ENCODE data around the gene ACP2. TPM values are rescaled to one million over a fixed set of nuclear protein-coding genes. Genes with fewer than 3 reads are reported as not detected.

ACP2 gene
- total RNA-seq, 3 donors from 2014 or later, result 39.7 to 45.2 (median 41.9) TPM

DNA sequence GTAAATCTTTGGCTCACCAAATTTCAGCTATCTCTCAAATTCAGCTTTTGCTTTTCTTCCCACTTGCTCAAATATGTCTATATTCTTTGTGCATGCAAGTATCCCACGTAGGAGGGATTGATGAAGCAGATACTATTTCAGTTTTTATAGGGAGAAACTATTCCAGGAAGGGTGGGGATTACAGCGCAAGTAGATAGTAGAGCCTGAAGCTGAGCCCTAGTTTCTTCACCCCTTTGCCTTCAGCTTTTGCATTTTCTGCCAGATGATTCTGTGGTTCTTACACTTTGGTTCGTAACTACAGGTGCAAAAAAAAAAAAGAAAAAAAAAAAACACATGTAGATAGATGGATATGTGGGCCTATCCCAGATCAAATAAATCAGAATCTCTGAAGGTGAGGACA, 3.1 kb upstream of the ACP2 start:
- no peak overlapping the region for H3K4me3 ChIP-seq
- H3K27me3 ChIP-seq, result no peaks in the 10 kb centered on the region
- no peak overlapping the region for H3K27ac ChIP-seq
- no peak for DNase-seq (ENCODE audit: low spot score in 2 of 2)
- intact Hi-C loops (cut with DNase I; ENCODE audit: low total_unique reads), result loop anchor here (10.0 kb wide), 1 partner anchor 67 kb away; the partner anchor contains the start of gene PACSIN3
- no peaks in the 10 kb centered on the region for H3K9me3 ChIP-seq
- peaks cover 10% of the 10 kb centered on the region in 2 donors for H3K4me1 ChIP-seq
- TF ChIP-seq POLR2AphosphoS5 (IDR thresholded peaks at IDR 0.05), result no peak
- TF ChIP-seq, protein P1, sequence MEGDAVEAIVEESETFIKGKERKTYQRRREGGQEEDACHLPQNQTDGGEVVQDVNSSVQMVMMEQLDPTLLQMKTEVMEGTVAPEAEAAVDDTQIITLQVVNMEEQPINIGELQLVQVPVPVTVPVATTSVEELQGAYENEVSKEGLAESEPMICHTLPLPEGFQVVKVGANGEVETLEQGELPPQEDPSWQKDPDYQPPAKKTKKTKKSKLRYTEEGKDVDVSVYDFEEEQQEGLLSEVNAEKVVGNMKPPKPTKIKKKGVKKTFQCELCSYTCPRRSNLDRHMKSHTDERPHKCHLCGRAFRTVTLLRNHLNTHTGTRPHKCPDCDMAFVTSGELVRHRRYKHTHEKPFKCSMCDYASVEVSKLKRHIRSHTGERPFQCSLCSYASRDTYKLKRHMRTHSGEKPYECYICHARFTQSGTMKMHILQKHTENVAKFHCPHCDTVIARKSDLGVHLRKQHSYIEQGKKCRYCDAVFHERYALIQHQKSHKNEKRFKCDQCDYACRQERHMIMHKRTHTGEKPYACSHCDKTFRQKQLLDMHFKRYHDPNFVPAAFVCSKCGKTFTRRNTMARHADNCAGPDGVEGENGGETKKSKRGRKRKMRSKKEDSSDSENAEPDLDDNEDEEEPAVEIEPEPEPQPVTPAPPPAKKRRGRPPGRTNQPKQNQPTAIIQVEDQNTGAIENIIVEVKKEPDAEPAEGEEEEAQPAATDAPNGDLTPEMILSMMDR (IDR thresholded peaks at IDR 0.05), result no peak
- TF ChIP-seq POLR2A (IDR thresholded peaks at IDR 0.05), result no peak
- no peaks in the 10 kb centered on the region for H3K36me3 ChIP-seq

DNA sequence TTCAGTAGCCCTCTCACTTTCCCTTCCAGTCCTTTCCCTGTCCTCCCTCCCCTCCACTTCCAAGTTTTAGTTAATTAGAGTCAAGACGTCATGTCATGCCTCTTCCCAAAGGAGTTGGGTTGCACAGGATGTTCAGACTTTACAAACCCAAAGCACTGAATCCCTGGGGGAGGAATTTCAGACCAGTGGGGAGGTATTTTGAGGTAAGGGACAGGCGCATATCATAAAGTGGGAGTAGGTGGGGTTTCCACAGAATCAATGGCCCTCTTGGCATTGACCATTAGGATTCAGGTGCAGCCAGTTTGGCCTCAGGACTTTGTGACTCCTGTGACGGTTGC, 733 bp upstream of the ACP2 start:
- no peak for DNase-seq (ENCODE audit: low spot score in 2 of 2)
- Histone ChIP-seq H3K27me3 (no peaks in the 10 kb centered on the region), H3K27ac (peak overlapping the region; percentile 90 to 91), H3K4me3 (peak overlapping the region; percentile 72 to 95 (median 79)), H3K36me3 (no peaks in the 10 kb centered on the region), H3K9me3 (no peaks in the 10 kb centered on the region), H3K4me1 (peaks cover 10% of the 10 kb centered on the region in 2 donors)
- intact Hi-C loops (cut with DNase I; ENCODE audit: low total_unique reads), result no loop called here
- TF ChIP-seq, protein P1 (IDR thresholded peaks at IDR 0.05), result no peak
- TF ChIP-seq POLR2AphosphoS5 (IDR thresholded peaks at IDR 0.05) (no peak), POLR2A (IDR thresholded peaks at IDR 0.05) (no peak)

DNA sequence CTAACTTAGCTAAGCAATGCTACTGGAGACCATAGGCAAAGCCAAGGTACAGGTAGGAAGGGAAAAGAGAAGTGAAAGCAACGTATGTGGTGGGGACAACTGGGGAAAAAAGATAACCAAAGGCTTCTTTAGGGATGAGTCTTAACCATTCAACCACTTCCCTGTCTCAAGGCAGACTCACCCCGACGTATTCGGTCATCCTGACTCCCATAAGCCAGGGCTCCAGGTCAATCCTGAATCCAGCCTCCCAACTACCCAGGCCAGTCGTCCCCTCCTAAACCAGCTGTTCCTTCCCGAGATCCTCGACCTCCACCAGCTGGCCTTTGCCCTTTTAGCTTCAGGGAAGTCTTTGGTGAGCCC, 330 bp downstream of the ACP2 start:
- H3K9me3 ChIP-seq, result no peaks in the 10 kb centered on the region
- no peak for TF ChIP-seq POLR2A (IDR thresholded peaks at IDR 0.05)
- no peak for TF ChIP-seq POLR2AphosphoS5 (IDR thresholded peaks at IDR 0.05)
- TF ChIP-seq, protein P1 (IDR thresholded peaks at IDR 0.05), result no peak
- H3K27me3 ChIP-seq, result no peaks in the 10 kb centered on the region
- H3K4me1 ChIP-seq, result peaks cover 7 to 10% of the 10 kb centered on the region in 2 donors
- H3K36me3 ChIP-seq, result no peaks in the 10 kb centered on the region
- H3K27ac ChIP-seq, result peak overlapping the region; percentile 90 to 91
- DNase-seq (ENCODE audit: low spot score in 2 of 2), result no peak
- intact Hi-C loops (cut with DNase I; ENCODE audit: low total_unique reads), result no loop called here
- peak overlapping the region; percentile 72 to 95 (median 79) for H3K4me3 ChIP-seq

- Histone ChIP-seq H3K36me3 (no peaks in the 10 kb centered on the region), H3K4me3 (peak overlapping the region; percentile 72 to 95 (median 79)), H3K27ac (no peak overlapping the region), H3K4me1 (peaks cover 7 to 10% of the 10 kb centered on the region in 2 donors), H3K9me3 (no peaks in the 10 kb centered on the region), H3K27me3 (no peaks in the 10 kb centered on the region)
- TF ChIP-seq POLR2A (IDR thresholded peaks at IDR 0.05) (no peak), POLR2AphosphoS5 (IDR thresholded peaks at IDR 0.05) (no peak)
- TF ChIP-seq, protein P1 (IDR thresholded peaks at IDR 0.05), result no peak
- intact Hi-C loops (cut with DNase I; ENCODE audit: low total_unique reads), result no loop called here
- no peak for DNase-seq (ENCODE audit: low spot score in 2 of 2)
These were observed 1.1 kb downstream of the ACP2 start for GRCh38 chr11:47247502-47247901.

GRCh38 chr11:47245611-47246357, 2.8 kb downstream of the ACP2 start:
- Histone ChIP-seq H3K27me3 (no peaks in the 10 kb centered on the region), H3K4me1 (peaks cover 7 to 10% of the 10 kb centered on the region in 2 donors), H3K9me3 (no peaks in the 10 kb centered on the region), H3K4me3 (no peak overlapping the region), H3K36me3 (no peaks in the 10 kb centered on the region), H3K27ac (peak overlapping the region in 1 of 2 donors; percentile 5)
- DNase-seq (ENCODE audit: low spot score in 2 of 2), result no peak
- intact Hi-C loops (cut with DNase I; ENCODE audit: low total_unique reads), result no loop called here
- TF ChIP-seq, protein P1 (IDR thresholded peaks at IDR 0.05), result no peak
- TF ChIP-seq POLR2A (IDR thresholded peaks at IDR 0.05) (no peak), POLR2AphosphoS5 (IDR thresholded peaks at IDR 0.05) (no peak)
